ENCODE results near the gene TPCN2.

Gene TPCN2

DNA sequence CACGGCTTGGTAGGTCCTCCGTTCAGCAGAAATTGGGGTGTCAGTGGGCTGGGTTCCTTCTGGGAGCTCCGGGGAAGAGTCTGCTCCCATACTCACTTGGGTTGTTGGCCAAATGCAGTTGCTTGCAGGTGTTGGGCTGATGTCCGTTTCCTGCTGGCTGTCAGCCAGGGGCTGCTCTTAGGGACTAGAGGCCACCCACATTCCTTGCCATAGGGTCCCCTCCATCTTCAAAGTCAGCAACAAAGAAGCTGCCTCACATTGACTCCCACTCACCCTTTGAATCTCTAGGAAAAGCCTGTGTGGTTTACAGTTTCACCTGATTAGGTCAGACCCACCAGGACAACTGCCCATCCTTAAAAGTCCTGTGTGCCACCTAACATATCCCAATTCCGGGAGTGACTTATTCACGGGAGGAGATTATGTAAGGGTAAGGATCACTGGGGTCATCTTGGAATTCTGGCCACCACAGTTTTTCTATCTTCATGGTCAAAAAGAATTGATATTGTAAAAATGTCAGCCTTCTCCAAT is 43.0 kb downstream of the TPCN2 start:
- no peak for DNase-seq (ENCODE audit: low read depth, low spot score)
- in situ Hi-C loops (cut with HindIII; ENCODE audit: low sequenced_read_pairs), result no loop called here
- H3K4me3 ChIP-seq (ENCODE audit: low read depth, low read length), result no peak overlapping the region
- TF ChIP-seq, protein P1, sequence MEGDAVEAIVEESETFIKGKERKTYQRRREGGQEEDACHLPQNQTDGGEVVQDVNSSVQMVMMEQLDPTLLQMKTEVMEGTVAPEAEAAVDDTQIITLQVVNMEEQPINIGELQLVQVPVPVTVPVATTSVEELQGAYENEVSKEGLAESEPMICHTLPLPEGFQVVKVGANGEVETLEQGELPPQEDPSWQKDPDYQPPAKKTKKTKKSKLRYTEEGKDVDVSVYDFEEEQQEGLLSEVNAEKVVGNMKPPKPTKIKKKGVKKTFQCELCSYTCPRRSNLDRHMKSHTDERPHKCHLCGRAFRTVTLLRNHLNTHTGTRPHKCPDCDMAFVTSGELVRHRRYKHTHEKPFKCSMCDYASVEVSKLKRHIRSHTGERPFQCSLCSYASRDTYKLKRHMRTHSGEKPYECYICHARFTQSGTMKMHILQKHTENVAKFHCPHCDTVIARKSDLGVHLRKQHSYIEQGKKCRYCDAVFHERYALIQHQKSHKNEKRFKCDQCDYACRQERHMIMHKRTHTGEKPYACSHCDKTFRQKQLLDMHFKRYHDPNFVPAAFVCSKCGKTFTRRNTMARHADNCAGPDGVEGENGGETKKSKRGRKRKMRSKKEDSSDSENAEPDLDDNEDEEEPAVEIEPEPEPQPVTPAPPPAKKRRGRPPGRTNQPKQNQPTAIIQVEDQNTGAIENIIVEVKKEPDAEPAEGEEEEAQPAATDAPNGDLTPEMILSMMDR (IDR thresholded peaks at IDR 0.05; ENCODE audit: low read depth, low read length), result no peak

- TF ChIP-seq, protein P1 (IDR thresholded peaks at IDR 0.05; ENCODE audit: low read depth, low read length), result no peak
- DNase-seq (ENCODE audit: low read depth, low spot score), result no peak
- in situ Hi-C loops (cut with HindIII; ENCODE audit: low sequenced_read_pairs), result no loop called here
- H3K4me3 ChIP-seq (ENCODE audit: low read depth, low read length), result no peak overlapping the region
These were observed 43.5 kb downstream of the TPCN2 start for GRCh38 chr11:69092263-69092662.

GRCh38 chr11:69093106-69093505 is 44.4 kb downstream of the TPCN2 start:
- in situ Hi-C loops (cut with HindIII; ENCODE audit: low sequenced_read_pairs), result no loop called here
- TF ChIP-seq, protein P1 (IDR thresholded peaks at IDR 0.05; ENCODE audit: low read depth, low read length), result no peak

GRCh38 chr11:69094111-69094914 is 45.6 kb downstream of the TPCN2 start:
- H3K4me3 ChIP-seq (ENCODE audit: low read depth, low read length), result no peak overlapping the region
- in situ Hi-C loops (cut with HindIII; ENCODE audit: low sequenced_read_pairs), result no loop called here
- DNase-seq (ENCODE audit: low read depth, low spot score), result peak; percentile 25
- TF ChIP-seq, protein P1 (IDR thresholded peaks at IDR 0.05; ENCODE audit: low read depth, low read length), result no peak

More at GRCh38 chr11:69093106-69093505, 44.4 kb downstream of the TPCN2 start:
- H3K4me3 ChIP-seq (ENCODE audit: low read depth, low read length), result no peak overlapping the region
- DNase-seq (ENCODE audit: low read depth, low spot score), result no peak

GRCh38 chr11:69094915-69095290 is 46.2 kb downstream of the TPCN2 start:
- TF ChIP-seq, protein P1 (IDR thresholded peaks at IDR 0.05; ENCODE audit: low read depth, low read length), result no peak
- in situ Hi-C loops (cut with HindIII; ENCODE audit: low sequenced_read_pairs), result no loop called here

GRCh38 chr11:69095300-69095699 is 46.6 kb downstream of the TPCN2 start:
- no peak for DNase-seq (ENCODE audit: low read depth, low spot score)
- no peak overlapping the region for H3K4me3 ChIP-seq (ENCODE audit: low read depth, low read length)
- in situ Hi-C loops (cut with HindIII; ENCODE audit: low sequenced_read_pairs), result no loop called here
- TF ChIP-seq, protein P1 (IDR thresholded peaks at IDR 0.05; ENCODE audit: low read depth, low read length), result no peak

More at GRCh38 chr11:69094915-69095290, 46.2 kb downstream of the TPCN2 start:
- H3K4me3 ChIP-seq (ENCODE audit: low read depth, low read length), result no peak overlapping the region
- DNase-seq (ENCODE audit: low read depth, low spot score), result no peak

Data from astrocyte of the spinal cord (primary cell).